NCI-H2107 (cell line): Measurements from ENCODE around the gene TBC1D8.

Experiments
- DNase-seq: peaks from one replicate; lab custom pipeline; 2025; lab: John Stamatoyannopoulos, UW

The TBC1D8 gene

DNA sequence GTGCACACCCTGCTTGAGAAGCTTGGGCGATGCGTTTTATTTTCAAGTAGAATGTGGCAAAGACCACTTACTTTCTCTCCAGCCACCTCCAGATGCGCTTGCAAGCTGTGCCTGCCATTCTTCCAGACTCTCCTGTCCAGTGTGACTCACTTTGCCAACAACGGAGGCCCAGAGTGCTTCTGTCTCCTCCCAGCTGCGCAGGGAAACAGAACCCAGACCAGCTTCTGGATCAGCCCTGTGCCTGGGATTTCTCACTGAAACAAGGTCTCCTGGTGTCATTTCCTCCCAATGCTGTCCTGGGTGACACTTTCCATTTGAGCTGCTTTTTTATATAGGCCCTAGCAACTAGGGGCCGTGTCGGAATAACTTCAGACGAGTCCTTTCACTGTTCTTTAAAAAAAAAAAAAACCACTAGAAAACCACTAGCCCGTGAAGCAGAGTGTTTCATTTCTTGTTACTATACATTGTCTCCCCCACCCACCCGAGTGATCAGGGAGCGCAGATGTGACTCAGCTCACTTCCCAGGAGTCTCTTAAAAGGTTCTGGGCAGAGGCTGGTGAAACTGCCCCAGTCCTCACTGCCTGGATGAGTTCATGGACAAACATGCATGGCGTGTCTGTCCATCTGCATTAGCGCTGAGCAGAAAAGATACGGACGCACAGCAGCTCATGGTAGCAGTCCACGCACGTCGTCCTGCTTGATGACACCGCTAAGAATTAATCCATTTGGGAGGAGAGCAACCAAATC is 174.4 kb downstream of the TBC1D8 start:
- no peak for DNase-seq

- DNase-seq = no peak
These were observed 175.1 kb downstream of the TBC1D8 start for GRCh38 chr2:100976061-100976460.

DNA sequence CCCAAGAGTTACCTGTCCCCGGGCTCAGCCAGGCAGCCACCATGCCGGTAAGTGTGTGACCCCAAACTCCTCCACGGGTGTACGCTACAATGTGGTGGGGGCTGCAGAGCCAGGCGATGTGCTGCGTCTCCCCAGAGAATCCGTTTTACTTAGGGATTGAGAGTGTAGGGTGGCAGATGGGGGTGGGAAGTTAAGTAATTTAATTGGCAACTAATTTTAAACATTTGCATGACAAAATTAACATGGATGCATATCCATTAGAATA is 175.7 kb downstream of the TBC1D8 start:
- no peak for DNase-seq

DNA sequence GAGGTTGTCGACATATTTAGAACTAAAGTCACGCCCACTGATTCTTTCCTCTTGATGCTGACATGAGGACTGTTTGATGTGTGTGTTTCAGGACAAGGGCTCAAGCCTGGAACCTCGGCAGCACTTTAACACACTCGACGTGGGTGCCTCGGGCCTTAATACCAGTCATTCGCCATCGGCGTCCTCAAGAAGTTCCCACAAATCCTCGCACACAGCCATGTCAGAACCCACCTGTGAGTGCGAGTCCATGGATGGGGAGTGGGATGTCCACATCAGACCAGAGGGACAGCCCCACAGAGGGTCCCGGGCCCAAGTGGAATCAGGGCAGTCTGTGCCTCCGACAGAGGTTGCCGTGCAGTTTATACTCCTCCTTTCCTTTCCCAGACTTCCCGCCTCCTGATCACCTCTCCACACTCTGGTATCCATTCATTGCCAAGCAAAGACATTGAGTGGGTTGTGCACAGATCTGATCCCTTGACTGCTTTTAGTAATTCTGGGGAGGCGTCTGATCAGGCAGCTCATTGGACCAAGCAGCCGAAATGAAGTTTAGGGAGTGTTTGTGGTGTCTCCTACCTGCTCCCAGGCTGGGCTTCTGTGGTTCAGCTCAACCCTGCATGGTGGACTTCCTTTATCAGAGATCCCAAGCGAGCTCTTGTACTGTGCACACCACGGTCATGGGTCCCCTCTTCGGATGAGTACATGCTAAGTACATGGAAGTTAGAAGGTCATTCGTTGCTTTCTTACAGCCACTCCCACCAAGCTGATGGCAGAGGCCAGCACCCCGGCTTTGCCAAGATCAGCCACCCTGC is 176.3 kb downstream of the TBC1D8 start:
- no peak for DNase-seq

DNA sequence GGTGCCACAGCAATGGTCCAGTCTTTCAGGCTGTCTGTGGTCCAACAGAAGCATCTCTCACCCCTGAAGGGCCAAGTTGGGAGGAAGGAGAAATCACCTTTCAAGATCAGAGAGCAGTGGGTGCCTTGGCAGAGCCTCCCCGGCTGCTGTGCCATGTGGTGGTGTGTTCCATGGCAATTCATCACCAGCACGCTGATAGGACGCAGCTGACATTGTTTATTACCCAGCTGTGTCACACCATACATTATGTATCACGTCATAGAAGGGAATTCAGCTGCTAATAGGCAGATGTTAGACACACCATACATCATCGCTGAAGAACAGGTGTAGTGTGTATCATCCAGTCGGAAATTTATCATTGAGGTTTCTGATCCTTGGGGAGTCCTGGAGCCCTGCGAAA is 178.7 kb downstream of the TBC1D8 start:
- no peak for DNase-seq

DNA sequence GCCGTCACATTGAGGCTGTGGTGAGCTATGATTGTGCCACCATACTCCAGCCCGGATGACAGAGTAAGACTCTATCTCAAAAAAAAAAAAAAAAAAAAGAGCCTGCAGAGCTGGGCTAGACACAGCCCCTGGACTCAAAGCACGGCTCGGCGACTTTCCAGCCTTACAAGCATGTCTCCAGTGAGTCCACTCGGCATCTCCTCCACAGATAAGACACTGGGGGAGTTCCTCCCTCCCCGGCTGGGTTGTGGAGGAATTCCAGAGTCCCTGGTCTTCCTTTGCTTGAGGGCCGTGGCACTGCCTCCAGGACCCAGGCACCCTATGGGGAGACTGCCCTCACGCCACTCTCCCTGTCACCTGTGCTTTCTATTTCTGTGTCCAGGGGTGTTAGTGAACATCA is 180.0 kb downstream of the TBC1D8 start:
- DNase-seq = no peak

DNA sequence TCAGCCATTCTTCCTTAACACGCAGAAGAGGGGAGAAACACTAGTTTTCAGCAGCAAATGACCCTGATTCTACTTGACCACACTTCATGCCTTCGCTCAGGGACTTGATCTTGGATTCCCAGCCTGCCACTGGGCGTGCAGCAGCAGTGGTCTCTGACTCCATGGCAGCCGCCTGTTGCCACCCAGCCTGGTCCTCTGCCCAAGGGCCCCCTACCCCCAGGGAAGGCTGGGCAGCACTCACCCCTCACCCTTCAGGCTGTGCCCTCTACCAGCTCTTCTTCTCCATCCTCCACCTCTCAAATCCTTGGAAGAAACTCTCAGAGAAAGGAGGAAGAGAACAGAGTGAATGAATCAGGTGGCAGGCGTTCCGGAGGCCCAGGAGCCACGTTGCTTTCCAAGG is 181.2 kb downstream of the TBC1D8 start:
- no peak for DNase-seq

DNA sequence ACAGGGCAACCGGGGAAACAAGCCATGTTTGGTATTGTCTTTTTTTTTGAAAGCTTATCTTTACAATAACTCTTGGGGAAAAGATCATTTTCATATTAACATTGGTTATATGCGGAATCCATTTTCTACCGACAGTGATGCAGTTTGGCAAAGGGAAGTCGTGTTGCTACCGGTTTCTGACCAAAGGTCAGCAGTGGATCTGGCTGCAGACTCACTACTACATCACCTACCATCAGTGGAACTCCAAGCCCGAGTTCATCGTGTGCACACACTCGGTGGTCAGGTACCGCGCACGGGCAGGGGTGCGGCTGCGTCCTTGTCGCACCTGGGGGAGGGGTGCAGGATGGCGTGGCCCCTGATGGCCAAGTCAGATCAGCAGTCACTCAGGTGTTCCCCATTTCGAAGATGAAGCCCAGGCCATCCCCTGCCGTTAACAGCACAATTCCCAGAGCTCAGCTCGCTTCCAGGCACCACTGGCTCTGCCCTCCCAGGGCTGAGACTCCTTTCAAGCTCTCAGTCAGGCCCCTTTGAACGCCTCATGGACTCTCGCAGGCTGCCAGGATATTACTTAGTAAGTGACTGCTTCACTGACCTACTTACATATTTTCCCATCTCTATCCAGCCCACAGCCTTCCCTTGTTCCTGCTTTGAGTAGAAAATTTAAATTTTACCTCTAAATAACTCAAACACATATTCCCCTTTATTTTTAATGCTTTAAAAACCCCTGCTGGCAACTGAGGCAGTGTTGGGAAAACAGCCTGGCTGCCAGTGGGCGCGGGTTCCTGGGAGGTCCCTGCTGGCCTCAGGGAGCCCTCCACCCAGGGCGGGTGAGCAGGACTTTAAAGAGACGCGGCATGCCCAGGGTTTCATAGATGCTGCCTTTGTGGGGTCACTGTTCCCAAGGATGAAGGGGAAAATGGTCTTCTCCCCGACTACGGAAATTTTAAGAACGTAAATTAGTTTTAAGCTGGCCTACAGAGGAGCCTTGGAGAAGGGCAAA is 182.7 kb downstream of the TBC1D8 start:
- no peak for DNase-seq

DNA sequence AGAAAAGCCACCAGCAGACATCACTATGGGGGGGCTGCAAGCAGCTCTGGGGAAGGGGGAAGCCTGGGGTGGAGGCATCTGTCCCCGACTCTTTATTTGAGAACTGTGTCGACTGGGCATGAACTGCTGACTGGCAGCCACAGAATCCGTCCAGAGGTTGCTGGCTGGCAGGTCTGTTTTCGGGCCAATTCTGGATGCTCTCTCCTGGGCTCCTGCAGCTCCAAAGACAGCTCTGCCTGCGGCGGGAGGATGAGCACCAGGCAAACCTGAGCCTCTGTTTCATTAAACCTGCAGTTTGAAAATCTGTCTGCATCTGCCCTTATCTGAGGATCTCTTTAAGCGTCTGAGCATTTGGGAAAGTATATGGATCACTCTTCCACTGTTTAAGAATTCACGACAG is 183.5 kb downstream of the TBC1D8 start:
- no peak for DNase-seq

DNA sequence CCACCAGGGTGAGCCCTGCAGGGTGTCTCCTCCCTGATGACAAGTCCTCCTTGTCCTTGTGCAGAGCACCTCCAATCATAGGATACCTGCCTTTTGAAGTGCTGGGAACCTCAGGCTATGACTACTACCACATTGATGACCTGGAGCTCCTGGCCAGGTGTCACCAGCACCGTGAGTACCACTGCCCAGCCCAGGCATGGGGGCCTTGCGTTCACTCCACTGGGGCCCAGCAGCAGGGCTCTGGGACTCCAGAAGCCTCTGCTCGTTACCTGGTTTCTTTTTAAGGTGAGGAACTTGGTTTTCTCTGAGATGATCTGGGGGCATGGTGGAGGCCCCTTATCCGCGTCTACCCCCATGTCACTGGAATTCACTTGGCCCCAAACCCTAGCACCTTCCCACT is 185.6 kb downstream of the TBC1D8 start:
- no peak for DNase-seq

DNA sequence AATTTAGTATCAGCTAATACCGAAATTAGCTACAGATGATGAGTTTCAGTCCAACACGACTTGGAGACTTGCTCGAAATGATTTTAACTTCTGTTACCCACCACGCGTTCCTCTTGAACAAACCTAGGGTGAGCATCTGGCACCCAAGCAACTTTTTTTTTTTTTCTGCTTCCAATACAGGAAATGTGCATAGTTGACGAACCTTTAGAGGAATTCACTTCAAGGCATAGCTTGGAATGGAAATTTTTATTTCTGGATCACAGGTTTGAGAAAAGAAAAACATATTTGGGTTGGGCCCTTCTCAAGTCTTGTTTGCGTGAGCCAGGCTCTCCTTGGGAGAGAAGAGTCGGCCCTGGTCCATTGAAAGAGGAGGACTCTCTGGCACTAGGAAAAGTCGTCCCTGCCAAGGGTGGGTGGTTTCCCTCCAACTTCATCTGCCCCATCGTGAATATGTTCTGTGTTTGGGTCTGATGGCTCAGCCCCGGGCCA is 186.5 kb downstream of the TBC1D8 start:
- DNase-seq = no peak

DNA sequence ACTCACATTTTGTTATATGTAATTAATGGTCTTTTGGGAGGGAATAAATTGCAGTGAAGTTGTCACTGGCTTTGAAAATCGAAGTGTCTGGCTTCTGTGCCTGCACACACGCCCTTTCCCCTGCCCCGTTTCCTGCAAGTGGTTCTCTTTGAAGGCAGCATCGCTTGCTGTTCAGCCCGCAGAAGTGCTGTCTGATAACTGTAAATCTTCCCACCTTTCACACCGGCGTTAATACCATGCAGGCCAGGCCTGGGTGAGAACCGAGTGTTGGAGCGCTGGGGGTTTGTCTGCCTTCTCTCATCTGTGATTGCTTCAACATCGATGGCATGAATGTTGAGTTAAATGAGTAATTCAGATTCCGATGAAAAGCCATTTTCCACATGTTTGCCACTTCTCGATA is 187.0 kb downstream of the TBC1D8 start:
- no peak for DNase-seq

- DNase-seq = no peak
These were observed 188.2 kb downstream of the TBC1D8 start for GRCh38 chr2:100963026-100963375.

DNA sequence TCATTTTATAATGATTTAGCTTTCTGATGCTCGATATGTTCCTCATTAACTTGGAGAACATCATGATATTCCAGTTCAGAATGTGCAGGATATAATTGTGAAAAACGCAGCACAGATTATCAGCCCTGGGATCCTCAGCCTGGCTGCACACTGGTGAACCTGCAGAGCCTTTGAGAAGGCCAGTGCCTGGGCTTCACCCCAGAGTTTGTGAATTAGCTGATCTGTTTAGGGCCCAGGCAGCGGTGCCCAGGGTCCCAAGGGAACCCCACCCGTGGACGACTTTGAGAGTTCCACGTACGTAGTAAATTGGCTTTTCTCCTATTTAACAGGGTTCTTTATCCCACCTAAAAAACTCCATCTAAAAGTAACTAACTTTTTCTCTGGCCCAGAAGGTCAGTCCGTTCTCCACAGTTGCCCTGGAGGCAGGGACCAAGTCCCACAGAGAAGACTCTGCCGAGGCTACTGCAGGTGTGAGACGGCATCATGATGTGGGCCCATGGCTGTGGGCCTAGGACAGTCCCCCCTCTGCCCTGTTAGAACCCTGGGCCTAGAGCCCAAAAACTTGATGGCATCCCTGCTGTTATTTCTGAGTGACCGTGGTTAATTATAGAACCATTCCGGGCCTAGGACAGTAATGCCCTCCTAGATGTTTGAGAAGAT is 188.7 kb downstream of the TBC1D8 start:
- no peak for DNase-seq

GRCh38 chr2:100960688-100961087 is 190.5 kb downstream of the TBC1D8 start:
- DNase-seq = no peak

- DNase-seq = no peak
These were observed 191.8 kb downstream of the TBC1D8 start for GRCh38 chr2:100959225-100959880.

DNA sequence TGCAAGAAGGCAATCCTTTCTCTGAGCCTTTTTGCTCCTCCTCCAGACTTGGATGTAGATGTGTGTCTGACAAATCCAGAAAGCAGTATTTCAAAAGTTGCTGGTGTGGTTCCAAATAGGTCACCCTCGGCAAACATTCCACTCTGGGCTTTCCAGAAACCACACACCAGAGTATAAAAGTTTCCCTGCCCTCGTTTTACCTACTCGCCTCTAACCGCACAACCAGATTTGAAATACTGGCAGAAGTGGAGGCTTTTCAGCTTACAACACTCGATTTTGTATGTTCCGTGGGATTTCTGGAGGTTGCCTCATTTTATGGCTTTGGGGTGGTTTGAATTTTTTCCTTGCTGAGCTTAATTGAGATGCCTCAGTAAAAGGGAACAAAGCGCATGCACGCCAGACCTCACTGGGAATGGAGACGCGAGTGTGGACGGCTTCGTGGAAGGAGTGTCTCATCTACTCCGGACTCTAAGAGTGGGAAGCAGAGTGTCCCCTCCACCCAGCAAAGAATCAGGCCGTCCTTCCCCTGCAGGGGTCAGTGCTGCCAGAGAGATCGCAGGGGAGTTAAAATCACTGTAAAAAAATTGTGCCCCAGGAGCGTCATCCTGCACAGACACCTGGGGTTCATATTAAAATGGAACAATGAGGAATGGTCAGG is 193.1 kb downstream of the TBC1D8 start:
- no peak for DNase-seq
